ENCODE results near the gene NRXN3.

Gene NRXN3

GRCh38 chr14:79680087-79680486, 1509.9 kb downstream of the NRXN3 start:
- DNase-seq, result no peak

GRCh38 chr14:79686196-79686595, 1516.0 kb downstream of the NRXN3 start:
- DNase-seq, result no peak

GRCh38 chr14:79690960-79691359, 1520.8 kb downstream of the NRXN3 start:
- no peak for DNase-seq

- DNase-seq, result no peak
These were observed 1523.8 kb downstream of the NRXN3 start for GRCh38 chr14:79693935-79694334.

GRCh38 chr14:79695307-79695706, 1525.1 kb downstream of the NRXN3 start:
- no peak for DNase-seq

GRCh38 chr14:79698298-79698711, 1528.1 kb downstream of the NRXN3 start:
- no peak for DNase-seq

- DNase-seq, result no peak
These were observed 1529.0 kb downstream of the NRXN3 start for GRCh38 chr14:79699206-79699605.

- no peak for DNase-seq
These were observed 1531.2 kb downstream of the NRXN3 start for GRCh38 chr14:79701371-79701770.

- DNase-seq, result no peak
These were observed 1532.0 kb downstream of the NRXN3 start for GRCh38 chr14:79702197-79702596.

GRCh38 chr14:79703209-79703608, 1533.0 kb downstream of the NRXN3 start:
- DNase-seq, result no peak

- no peak for DNase-seq
These were observed 1534.1 kb downstream of the NRXN3 start for GRCh38 chr14:79704041-79704807.

GRCh38 chr14:79705126-79705894, 1535.1 kb downstream of the NRXN3 start:
- DNase-seq, result no peak

GRCh38 chr14:79706382-79706781, 1536.2 kb downstream of the NRXN3 start:
- no peak for DNase-seq

GRCh38 chr14:79708426-79709388, 1538.5 kb downstream of the NRXN3 start:
- DNase-seq, result no peak

- DNase-seq, result no peak
These were observed 1539.4 kb downstream of the NRXN3 start for GRCh38 chr14:79709573-79709972.

- DNase-seq, result no peak
These were observed 1542.3 kb downstream of the NRXN3 start for GRCh38 chr14:79712302-79712950.

GRCh38 chr14:79721399-79722084, 1551.4 kb downstream of the NRXN3 start:
- no peak for DNase-seq

GRCh38 chr14:79724934-79725717, 1555.0 kb downstream of the NRXN3 start:
- no peak for DNase-seq

- no peak for DNase-seq
These were observed 1557.7 kb downstream of the NRXN3 start for GRCh38 chr14:79727900-79728299.

- DNase-seq, result no peak
These were observed 1558.2 kb downstream of the NRXN3 start for GRCh38 chr14:79728331-79728730.

GRCh38 chr14:79729731-79730130, 1559.6 kb downstream of the NRXN3 start:
- no peak for DNase-seq

Data from CD4-positive, alpha-beta T cell treated with Interleukin-10 for 1 hour (primary cell).